ENCODE measurements around the gene PCDHA10. TPM values are rescaled to one million over a fixed set of nuclear protein-coding genes. Genes with fewer than 3 reads are reported as not detected.
"Not testable (repeated sequence)": the region's sequence is repeated elsewhere in the genome, so short reads cannot be mapped to it uniquely, and the experiment has no call there.

Gene PCDHA10
- total and polyA plus RNA-seq, 5 donors = 0.02 to 0.59 (median 0.33) TPM

- H3K9me3 ChIP-seq (ENCODE audit: control insufficient read depth, low read length) = peaks cover 3% of the 10 kb centered on the region
- no peaks in the 10 kb centered on the region for H3K27me3 ChIP-seq (ENCODE audit: control insufficient read depth, insufficient read depth)
- WGBS = 14% methylated on average over 47 of the region's 47 CpGs
- no peaks in the 10 kb centered on the region for H3K4me1 ChIP-seq (ENCODE audit: control insufficient read depth, insufficient read depth, low read length)
- intact Hi-C loops (cut with DNase I) = no loop called here
- H3K4me3 ChIP-seq (ENCODE audit: low read length) = no peak within 1 kb of the TSS
- H3K27ac ChIP-seq (ENCODE audit: low read length) = no peak within 1 kb of the TSS
- DNase-seq (no peak), ATAC-seq (no peak)
Measured at GRCh38 chr5:140875085-140876065, 19.7 kb downstream of the PCDHA10 start, which contains the start of gene PCDHA12. Gene PCDHA12 (plus strand): TSS chr5:140875308. CDS start chr5:140875473, 165 bp downstream.

GRCh38 chr5:140876541-140877261 lies 21.0 kb downstream of the PCDHA10 start:
- DNase-seq = peak in 1 of 3 donors; percentile 39
- intact Hi-C loops (cut with DNase I); H3K9me3 ChIP-seq (ENCODE audit: control insufficient read depth, low read length); ATAC-seq; H3K27ac ChIP-seq (ENCODE audit: low read length); H3K27me3 ChIP-seq (ENCODE audit: control insufficient read depth, insufficient read depth); H3K4me1 ChIP-seq (ENCODE audit: control insufficient read depth, insufficient read depth, low read length); H3K4me3 ChIP-seq (ENCODE audit: low read length): not testable (repeated sequence)
- WGBS = 30% methylated on average over 80 of the region's 80 CpGs

- no peak for ATAC-seq
- intact Hi-C loops (cut with DNase I) = no loop called here
- Histone ChIP-seq H3K27me3 (ENCODE audit: control insufficient read depth, insufficient read depth) (no peaks in the 10 kb centered on the region), H3K4me1 (ENCODE audit: control insufficient read depth, insufficient read depth, low read length) (no peaks in the 10 kb centered on the region), H3K9me3 (ENCODE audit: control insufficient read depth, low read length) (no peaks in the 10 kb centered on the region), H3K4me3 (ENCODE audit: low read length) (no peak overlapping the region), H3K27ac (ENCODE audit: low read length) (no peak overlapping the region)
- WGBS = 34% methylated on average over 37 of the region's 37 CpGs
- no peak for DNase-seq
Measured at GRCh38 chr5:140877262-140877581, 21.5 kb downstream of the PCDHA10 start.

GRCh38 chr5:140881889-140882590 lies 26.3 kb downstream of the PCDHA10 start, which contains the start of gene PCDHA13:
Gene PCDHA13 (plus strand): TSS chr5:140882124. CDS start chr5:140882269, 145 bp downstream.
- WGBS = 9% methylated on average over 34 of the region's 35 CpGs
- intact Hi-C loops (cut with DNase I) = loop anchor here in 1 of 4 donors (10.0 kb wide), 1 partner anchor 163 kb away; no protein-coding TSS in a partner anchor
- ATAC-seq (no peak), DNase-seq (no peak)
- H3K27ac ChIP-seq (ENCODE audit: low read length) = no peak within 1 kb of the TSS
- no peaks in the 10 kb centered on the region for H3K4me1 ChIP-seq (ENCODE audit: control insufficient read depth, insufficient read depth, low read length)
- no peaks in the 10 kb centered on the region for H3K9me3 ChIP-seq (ENCODE audit: control insufficient read depth, low read length)
- no peak within 1 kb of the TSS for H3K4me3 ChIP-seq (ENCODE audit: low read length)
- no peaks in the 10 kb centered on the region for H3K27me3 ChIP-seq (ENCODE audit: control insufficient read depth, insufficient read depth)

- H3K4me1 ChIP-seq (ENCODE audit: control insufficient read depth, insufficient read depth, low read length) = no peaks in the 10 kb centered on the region
- 13% methylated on average over 12 of the region's 12 CpGs for WGBS
- DNase-seq (no peak), ATAC-seq (no peak)
- no peaks in the 10 kb centered on the region for H3K27me3 ChIP-seq (ENCODE audit: control insufficient read depth, insufficient read depth)
- H3K9me3 ChIP-seq (ENCODE audit: control insufficient read depth, low read length) = no peaks in the 10 kb centered on the region
- no peak overlapping the region for H3K27ac ChIP-seq (ENCODE audit: low read length)
- intact Hi-C loops (cut with DNase I) = loop anchor here in 1 of 4 donors (10.0 kb wide), 1 partner anchor 162 kb away; no protein-coding TSS in a partner anchor
- H3K4me3 ChIP-seq (ENCODE audit: low read length) = no peak overlapping the region
Measured at GRCh38 chr5:140882591-140882899, 26.8 kb downstream of the PCDHA10 start.

- 37% methylated on average over 41 of the region's 41 CpGs for WGBS
- no peaks in the 10 kb centered on the region for H3K27me3 ChIP-seq (ENCODE audit: control insufficient read depth, insufficient read depth)
- ATAC-seq (no peak), DNase-seq (no peak)
- no peak overlapping the region for H3K27ac ChIP-seq (ENCODE audit: low read length)
- no peak overlapping the region for H3K4me3 ChIP-seq (ENCODE audit: low read length)
- intact Hi-C loops (cut with DNase I) = loop anchor here in 1 of 4 donors (10.0 kb wide), 1 partner anchor 161 kb away; no protein-coding TSS in a partner anchor
- H3K9me3 ChIP-seq (ENCODE audit: control insufficient read depth, low read length) = no peaks in the 10 kb centered on the region
- no peaks in the 10 kb centered on the region for H3K4me1 ChIP-seq (ENCODE audit: control insufficient read depth, insufficient read depth, low read length)
Measured at GRCh38 chr5:140883373-140883772, 27.7 kb downstream of the PCDHA10 start.

- intact Hi-C loops (cut with DNase I) = loop anchor here in 1 of 4 donors (10.0 kb wide), 1 partner anchor 161 kb away; no protein-coding TSS in a partner anchor
- H3K4me1 ChIP-seq (ENCODE audit: control insufficient read depth, insufficient read depth, low read length) = no peaks in the 10 kb centered on the region
- DNase-seq (peak in 1 of 3 donors; percentile 24), ATAC-seq (no peak)
- no peaks in the 10 kb centered on the region for H3K9me3 ChIP-seq (ENCODE audit: control insufficient read depth, low read length)
- 34% methylated on average over 79 of the region's 79 CpGs for WGBS
- no peak overlapping the region for H3K27ac ChIP-seq (ENCODE audit: low read length)
- no peaks in the 10 kb centered on the region for H3K27me3 ChIP-seq (ENCODE audit: control insufficient read depth, insufficient read depth)
- no peak overlapping the region for H3K4me3 ChIP-seq (ENCODE audit: low read length)
Measured at GRCh38 chr5:140883927-140884697, 28.4 kb downstream of the PCDHA10 start.

- no peak for ATAC-seq
- Histone ChIP-seq H3K4me1 (ENCODE audit: control insufficient read depth, insufficient read depth, low read length) (no peaks in the 10 kb centered on the region), H3K9me3 (ENCODE audit: control insufficient read depth, low read length) (no peaks in the 10 kb centered on the region), H3K4me3 (ENCODE audit: low read length) (no peak overlapping the region), H3K27me3 (ENCODE audit: control insufficient read depth, insufficient read depth) (no peaks in the 10 kb centered on the region), H3K27ac (ENCODE audit: low read length) (no peak overlapping the region)
- no peak for DNase-seq
- intact Hi-C loops (cut with DNase I) = no loop called here
- 66% methylated on average over 1 of the region's 1 CpG for WGBS
Measured at GRCh38 chr5:140916325-140916724, 60.6 kb downstream of the PCDHA10 start.
